GM11168 (cell line): ENCODE data around the gene CD276.

Experiments used
- in situ Hi-C: fragments of 300-500 bp; cut with MboI; formaldehyde crosslinking; loops from one replicate; pipeline ENCODE4 v1.12.0; 2022; ENCODE audit warnings: low sequenced_read_pairs; ENCODE audit not compliant: unreplicated experiment

The CD276 gene

GRCh38 chr15:73744293-73744692 lies 60.1 kb downstream of the CD276 start:
- in situ Hi-C loops: no loop called here

GRCh38 chr15:73745073-73745472 lies 60.9 kb downstream of the CD276 start:
- in situ Hi-C loops: no loop called here

- in situ Hi-C loops: no loop called here
Observed at GRCh38 chr15:73746261-73746660, 62.1 kb downstream of the CD276 start.

GRCh38 chr15:73746883-73747282 lies 62.7 kb downstream of the CD276 start:
- in situ Hi-C loops: no loop called here

- in situ Hi-C loops: no loop called here
Observed at GRCh38 chr15:73747847-73748590, 63.8 kb downstream of the CD276 start.

GRCh38 chr15:73748730-73749129 lies 64.5 kb downstream of the CD276 start:
- in situ Hi-C loops: no loop called here

- in situ Hi-C loops: no loop called here
Observed at GRCh38 chr15:73749533-73749932, 65.3 kb downstream of the CD276 start.

GRCh38 chr15:73749971-73750370 lies 65.8 kb downstream of the CD276 start:
- in situ Hi-C loops: no loop called here

- in situ Hi-C loops: no loop called here
Observed at GRCh38 chr15:73750438-73750837, 66.3 kb downstream of the CD276 start.

- in situ Hi-C loops: no loop called here
Observed at GRCh38 chr15:73750951-73751350, 66.8 kb downstream of the CD276 start.

GRCh38 chr15:73751511-73751898 lies 67.3 kb downstream of the CD276 start:
- in situ Hi-C loops: no loop called here

GRCh38 chr15:73751899-73752805 lies 68.0 kb downstream of the CD276 start:
- in situ Hi-C loops: no loop called here

- in situ Hi-C loops: no loop called here
Observed at GRCh38 chr15:73752806-73753193, 68.6 kb downstream of the CD276 start.

- in situ Hi-C loops: no loop called here
Observed at GRCh38 chr15:73753250-73754130, 69.3 kb downstream of the CD276 start, which contains the start of gene INSYN1. Gene INSYN1, minus strand, starts transcription at chr15:73753351. Its CDS starts 2,221 bp downstream, at chr15:73751130.

- in situ Hi-C loops: no loop called here
Observed at GRCh38 chr15:73754461-73754860, 70.3 kb downstream of the CD276 start.

GRCh38 chr15:73755481-73755880 lies 71.3 kb downstream of the CD276 start:
- in situ Hi-C loops: no loop called here

- in situ Hi-C loops: no loop called here
Observed at GRCh38 chr15:73755946-73756345, 71.8 kb downstream of the CD276 start.

GRCh38 chr15:73756390-73756789 lies 72.2 kb downstream of the CD276 start:
- in situ Hi-C loops: no loop called here

GRCh38 chr15:73756947-73757513 lies 72.8 kb downstream of the CD276 start:
- in situ Hi-C loops: no loop called here

- in situ Hi-C loops: no loop called here
Observed at GRCh38 chr15:73757571-73757970, 73.4 kb downstream of the CD276 start.
